Measurements from ENCODE around the gene PARP9.
"Not testable (repeated sequence)": the region's sequence is repeated elsewhere in the genome, so short reads cannot be mapped to it uniquely, and the experiment has no call there.

The PARP9 gene

GRCh38 chr3:122516846-122517360 is 47.2 kb downstream of the PARP9 start:
- DNase-seq = no peak

GRCh38 chr3:122515870-122516269 is 48.2 kb downstream of the PARP9 start:
- no peak for DNase-seq

GRCh38 chr3:122515020-122515468 is 49.1 kb downstream of the PARP9 start:
- DNase-seq = no peak

GRCh38 chr3:122514123-122515019 is 49.7 kb downstream of the PARP9 start, which contains the start of gene KPNA1:
KPNA1 (minus strand) TSS chr3:122514939; CDS start chr3:122496565, 18,374 bp downstream.
- DNase-seq = peak; percentile 70

- DNase-seq = no peak
Observed at GRCh38 chr3:122513386-122514122, 50.5 kb downstream of the PARP9 start.

- no peak for DNase-seq
Observed at GRCh38 chr3:122512284-122512683, 51.8 kb downstream of the PARP9 start.

GRCh38 chr3:122510878-122511535 is 53.1 kb downstream of the PARP9 start:
- no peak for DNase-seq

GRCh38 chr3:122508944-122509343 is 55.2 kb downstream of the PARP9 start:
- DNase-seq = not testable (repeated sequence)

GRCh38 chr3:122508135-122508914 is 55.8 kb downstream of the PARP9 start:
- no peak for DNase-seq

- DNase-seq = no peak
Observed at GRCh38 chr3:122506450-122506849, 57.6 kb downstream of the PARP9 start.

GRCh38 chr3:122505676-122506075 is 58.4 kb downstream of the PARP9 start:
- DNase-seq = no peak

- no peak for DNase-seq
Observed at GRCh38 chr3:122502941-122503340, 61.2 kb downstream of the PARP9 start.

- no peak for DNase-seq
Observed at GRCh38 chr3:122502139-122502538, 62.0 kb downstream of the PARP9 start.

- not testable (repeated sequence) for DNase-seq
Observed at GRCh38 chr3:122500964-122501363, 63.1 kb downstream of the PARP9 start.

GRCh38 chr3:122498152-122498551 is 65.9 kb downstream of the PARP9 start:
- DNase-seq = no peak

- no peak for DNase-seq
Observed at GRCh38 chr3:122497425-122497824, 66.7 kb downstream of the PARP9 start.

GRCh38 chr3:122496508-122496907 is 67.6 kb downstream of the PARP9 start:
- DNase-seq = no peak

- no peak for DNase-seq
Observed at GRCh38 chr3:122493296-122493695, 70.8 kb downstream of the PARP9 start.

GRCh38 chr3:122488262-122488973 is 75.7 kb downstream of the PARP9 start:
- DNase-seq = no peak

- no peak for DNase-seq
Observed at GRCh38 chr3:122484985-122485384, 79.1 kb downstream of the PARP9 start.

GRCh38 chr3:122481390-122481789 is 82.7 kb downstream of the PARP9 start:
- no peak for DNase-seq

Data from NCI-H2227 treated with DMSO at 0.1 percent for 48 hours (cell line).